ENCODE data around the gene SRSF3.
A peak's percentile ranks its signal among the peaks of the same experiment; 100 is the strongest.

Gene SRSF3

GRCh38 chr6:36592221-36592655 is 1.9 kb upstream of the SRSF3 start:
- peak; percentile 64 for DNase-seq (ENCODE audit: low spot score)
- TF ChIP-seq CTCF (IDR thresholded peaks at IDR 0.05) = no peak
- no peak overlapping the region for H3K27ac ChIP-seq
- H3K4me3 ChIP-seq = no peak overlapping the region

GRCh38 chr6:36593569-36594028 is 563 bp upstream of the SRSF3 start:
- peak; percentile 80 for DNase-seq (ENCODE audit: low spot score)
- no peak for TF ChIP-seq CTCF (IDR thresholded peaks at IDR 0.05)
- peak overlapping the region; percentile 97 to 98 for H3K27ac ChIP-seq
- H3K4me3 ChIP-seq = peak overlapping the region; percentile 84

GRCh38 chr6:36594816-36595643 is 868 bp downstream of the SRSF3 start:
- TF ChIP-seq CTCF (IDR thresholded peaks at IDR 0.05) = no peak
- peak overlapping the region; percentile 84 for H3K4me3 ChIP-seq
- peak; percentile 69 for DNase-seq (ENCODE audit: low spot score)
- peak overlapping the region; percentile 97 to 98 for H3K27ac ChIP-seq

- H3K4me3 ChIP-seq = peak overlapping the region; percentile 84
- no peak for TF ChIP-seq CTCF (IDR thresholded peaks at IDR 0.05)
- peak; percentile 22 for DNase-seq (ENCODE audit: low spot score)
- peak overlapping the region; percentile 97 to 98 for H3K27ac ChIP-seq
Measured at GRCh38 chr6:36596356-36596755, 2.2 kb downstream of the SRSF3 start.

- Histone ChIP-seq H3K4me3 (peak overlapping the region; percentile 84), H3K27ac (peak overlapping the region in 1 of 2 donors; percentile 98)
- DNase-seq (ENCODE audit: low spot score) = peak; percentile 38
- no peak for TF ChIP-seq CTCF (IDR thresholded peaks at IDR 0.05)
Measured at GRCh38 chr6:36597775-36598174, 3.6 kb downstream of the SRSF3 start.

GRCh38 chr6:36598326-36598725 is 4.2 kb downstream of the SRSF3 start:
- H3K4me3 ChIP-seq = peak overlapping the region; percentile 84
- peak; percentile 31 for DNase-seq (ENCODE audit: low spot score)
- no peak for TF ChIP-seq CTCF (IDR thresholded peaks at IDR 0.05)

More at GRCh38 chr6:36598326-36598725, 4.2 kb downstream of the SRSF3 start:
- H3K27ac ChIP-seq = peak overlapping the region in 1 of 2 donors; percentile 98
